Muscle layer of duodenum (tissue), 2 donors: ENCODE data around the gene ACVR1C.

ENCODE experiments used
- H3K27ac ChIP-seq: one replicate; pipeline ENCODE4 v1.7.0; 2013; ENCODE audit warnings: mild to moderate bottlenecking, low read length
- H3K27me3 ChIP-seq: one replicate; pipeline ENCODE4 v1.7.0; 2013; ENCODE audit warnings: low read depth, mild to moderate bottlenecking, control low read depth, low read length
- H3K36me3 ChIP-seq, 2 donors: one replicate each; pipeline ENCODE4 v1.7.0; 2013; ENCODE audit warnings: low read length in 2 of 2, control low read depth in 1 of 2, mild to moderate bottlenecking in 1 of 2; ENCODE audit not compliant: insufficient read depth in 2 of 2, control insufficient read depth in 1 of 2
- H3K4me1 ChIP-seq, 2 donors: one replicate each; pipeline ENCODE4 v1.7.0; 2013; ENCODE audit warnings: low read length in 2 of 2, mild to moderate bottlenecking in 2 of 2, control low read depth in 1 of 2, moderate library complexity in 1 of 2; ENCODE audit not compliant: insufficient read depth in 2 of 2, control insufficient read depth in 1 of 2
- H3K4me3 ChIP-seq, 2 donors: one replicate each; pipeline ENCODE4 v1.7.0; 2013; ENCODE audit warnings: low read length in 2 of 2, low read depth in 1 of 2, mild to moderate bottlenecking in 1 of 2
- H3K9me3 ChIP-seq, 2 donors: one replicate each; pipeline ENCODE4 v1.7.0; 2013; ENCODE audit warnings: low read length in 2 of 2, control low read depth in 1 of 2, mild to moderate bottlenecking in 1 of 2; ENCODE audit not compliant: control insufficient read depth in 1 of 2
- donor health status: healthy.

Gene ACVR1C

DNA sequence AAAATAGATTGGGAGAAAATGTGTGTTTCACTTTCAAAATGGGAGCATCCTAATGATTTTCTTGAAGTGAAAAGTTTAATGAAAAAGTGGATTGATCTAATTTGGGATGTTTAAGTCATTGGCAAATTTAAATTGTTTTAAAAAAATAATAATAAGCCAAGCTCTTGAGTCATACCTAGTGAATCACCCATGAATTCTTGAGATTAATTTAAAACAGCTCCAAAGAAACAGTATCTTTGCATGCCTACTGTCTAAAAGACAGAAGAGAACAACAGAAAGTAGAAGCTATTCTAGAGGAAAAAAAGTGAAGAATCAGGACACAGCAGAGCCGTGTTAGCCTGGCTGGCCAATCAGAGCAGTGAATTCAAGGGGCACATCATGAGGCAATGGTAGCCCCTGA lies 7.7 kb downstream of the ACVR1C start:
- Histone ChIP-seq H3K4me3 (no peak overlapping the region), H3K4me1 (no peaks in the 10 kb centered on the region), H3K9me3 (peaks cover 0 to 8% of the 10 kb centered on the region in 2 donors), H3K27me3 (no peaks in the 10 kb centered on the region), H3K36me3 (no peaks in the 10 kb centered on the region), H3K27ac (no peak overlapping the region)

DNA sequence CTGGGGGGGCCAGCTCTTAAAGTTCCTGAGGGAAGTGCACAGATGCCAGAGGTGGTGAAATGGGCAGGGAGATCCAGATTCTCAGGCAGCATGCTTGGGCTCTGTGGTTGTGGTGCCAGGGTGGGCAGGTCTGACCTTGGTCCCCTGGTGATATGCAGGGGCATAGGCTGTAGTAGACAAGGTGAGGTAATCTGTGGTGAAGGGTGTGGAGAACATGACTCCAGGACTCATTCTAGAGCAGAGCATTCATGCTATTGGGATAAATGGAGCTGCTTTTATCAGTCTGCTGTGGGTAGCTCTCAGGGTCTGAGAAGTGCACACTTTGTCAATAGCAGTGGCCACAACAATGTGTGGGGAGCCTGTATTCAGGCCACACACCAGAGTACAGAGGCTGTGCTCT lies 16.9 kb downstream of the ACVR1C start:
- Histone ChIP-seq H3K27me3 (no peaks in the 10 kb centered on the region), H3K27ac (no peak overlapping the region), H3K4me1 (no peaks in the 10 kb centered on the region), H3K9me3 (peaks cover 3 to 18% of the 10 kb centered on the region in 2 donors), H3K4me3 (no peak overlapping the region), H3K36me3 (no peaks in the 10 kb centered on the region)

DNA sequence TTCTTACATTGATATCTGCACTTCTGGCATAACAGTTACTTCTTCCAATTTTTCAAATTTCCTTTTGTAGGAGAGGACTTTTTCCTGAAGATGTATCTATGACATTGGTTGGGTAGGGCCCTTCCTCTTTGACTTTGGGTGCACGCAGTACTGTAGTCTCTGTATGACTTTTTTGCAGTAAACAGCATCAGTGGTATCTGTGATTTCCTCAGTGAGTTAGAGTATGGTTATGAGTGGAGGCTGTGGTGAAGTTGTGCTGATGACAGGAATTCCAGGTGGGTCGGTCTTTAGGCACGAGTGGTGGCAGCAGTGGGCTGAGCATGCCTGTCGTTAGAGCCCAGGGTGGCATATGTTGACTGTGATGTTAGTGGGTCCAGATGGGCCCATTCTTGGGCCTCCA lies 17.6 kb downstream of the ACVR1C start:
- no peaks in the 10 kb centered on the region for H3K27me3 ChIP-seq
- H3K36me3 ChIP-seq, result no peaks in the 10 kb centered on the region
- H3K9me3 ChIP-seq, result peaks cover 3 to 18% of the 10 kb centered on the region in 2 donors
- no peaks in the 10 kb centered on the region for H3K4me1 ChIP-seq
- H3K4me3 ChIP-seq, result no peak overlapping the region
- H3K27ac ChIP-seq, result no peak overlapping the region

DNA sequence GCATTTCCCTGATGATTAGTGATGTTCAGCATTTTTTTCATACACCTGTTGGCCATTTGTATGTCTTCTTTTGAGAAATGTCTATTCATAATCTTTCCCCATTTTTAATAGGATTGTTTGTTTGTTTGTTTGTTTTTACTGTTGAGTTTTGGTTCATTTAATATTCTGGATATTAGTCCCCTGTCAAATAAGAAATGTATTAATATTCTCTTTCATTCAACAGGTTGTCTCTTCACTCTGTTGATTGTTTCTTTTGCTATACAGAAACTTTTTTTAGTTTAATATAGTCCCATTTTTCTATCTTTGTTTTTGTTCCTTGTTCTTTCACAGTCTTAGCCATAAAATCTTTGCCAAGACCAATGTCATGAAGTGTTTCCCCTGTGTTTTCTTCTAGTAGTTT lies 22.1 kb downstream of the ACVR1C start:
- Histone ChIP-seq H3K36me3 (no peaks in the 10 kb centered on the region), H3K27me3 (no peaks in the 10 kb centered on the region), H3K4me3 (no peak overlapping the region), H3K9me3 (peaks cover 0 to 12% of the 10 kb centered on the region in 2 donors), H3K27ac (no peak overlapping the region), H3K4me1 (no peaks in the 10 kb centered on the region)

DNA sequence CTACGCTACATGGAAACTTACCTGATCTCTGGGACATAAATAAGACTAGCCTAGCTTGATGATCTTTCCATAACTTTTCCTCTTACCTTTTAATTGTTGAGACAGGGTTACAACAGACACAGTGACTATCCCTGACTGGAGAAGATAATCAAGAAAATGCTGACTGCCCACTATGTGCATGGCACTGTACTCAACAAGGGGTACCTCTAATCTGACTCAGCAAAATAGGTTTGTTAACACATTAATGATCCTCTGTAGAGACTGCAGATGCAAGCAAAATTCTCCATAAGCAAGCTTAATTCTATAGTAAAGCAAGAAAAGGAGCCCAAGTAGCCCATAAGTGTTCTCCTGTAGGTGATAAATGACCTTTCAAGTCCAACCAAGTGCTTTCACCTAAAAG lies 25.5 kb downstream of the ACVR1C start:
- Histone ChIP-seq H3K27me3 (no peaks in the 10 kb centered on the region), H3K9me3 (no peaks in the 10 kb centered on the region), H3K27ac (no peak overlapping the region), H3K4me1 (no peaks in the 10 kb centered on the region), H3K36me3 (no peaks in the 10 kb centered on the region), H3K4me3 (no peak overlapping the region)

DNA sequence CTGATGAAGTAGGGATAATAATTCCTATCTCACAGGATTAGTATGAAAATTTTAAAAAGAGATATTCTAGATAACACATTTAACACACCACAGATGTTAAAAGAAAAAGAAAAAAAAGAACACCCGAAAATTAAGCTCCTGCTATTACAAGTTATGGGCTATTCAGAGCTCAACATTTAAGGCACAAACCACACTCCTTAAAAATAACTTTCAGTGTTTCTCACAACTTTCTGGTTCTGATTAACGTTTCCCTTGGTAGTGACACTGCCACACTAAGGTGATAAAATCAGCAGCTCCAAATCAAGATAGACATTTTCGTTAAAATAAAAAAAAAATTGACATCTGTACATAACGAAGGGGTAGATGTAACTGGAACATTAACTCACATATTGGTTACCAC lies 26.9 kb downstream of the ACVR1C start:
- no peaks in the 10 kb centered on the region for H3K36me3 ChIP-seq
- no peak overlapping the region for H3K27ac ChIP-seq
- H3K9me3 ChIP-seq, result no peaks in the 10 kb centered on the region
- peaks cover 0 to 4% of the 10 kb centered on the region in 2 donors for H3K4me1 ChIP-seq
- H3K27me3 ChIP-seq, result no peaks in the 10 kb centered on the region
- H3K4me3 ChIP-seq, result no peak overlapping the region

DNA sequence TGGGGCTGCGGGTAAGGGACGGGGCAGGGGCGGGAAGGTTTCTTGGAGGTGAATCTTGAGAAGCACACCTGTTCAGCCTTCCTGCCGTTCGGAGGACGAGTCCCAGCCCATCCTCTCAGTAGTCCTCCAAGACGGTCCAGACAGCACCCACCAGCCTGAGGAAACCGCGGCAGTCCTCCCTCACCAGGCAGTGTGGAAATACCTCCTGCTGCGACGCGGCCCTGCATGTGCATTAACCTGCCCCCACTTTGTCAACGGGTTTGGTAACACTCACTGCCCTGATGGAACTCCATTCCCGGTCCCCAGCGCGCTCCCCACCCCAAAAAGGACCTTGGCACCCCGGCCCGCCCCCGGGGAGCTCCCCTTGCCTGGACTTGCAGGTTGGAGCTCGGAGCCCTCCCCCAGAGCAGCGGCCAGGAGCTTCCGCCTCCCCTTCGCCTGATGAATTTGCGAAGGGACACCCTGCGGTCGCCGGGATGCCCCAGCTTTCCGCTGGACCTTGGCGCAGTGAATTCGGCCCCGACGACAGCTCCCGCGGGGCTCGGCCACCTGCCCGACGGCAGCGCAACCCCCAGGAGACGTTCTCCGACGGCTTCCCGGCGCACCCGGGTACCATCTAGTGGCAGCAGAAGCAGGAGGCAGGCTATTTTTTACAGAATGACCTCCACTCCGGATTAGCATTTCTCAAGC lies 31.5 kb downstream of the ACVR1C start:
- Histone ChIP-seq H3K36me3 (no peaks in the 10 kb centered on the region), H3K27me3 (no peaks in the 10 kb centered on the region), H3K4me1 (peaks cover 0 to 4% of the 10 kb centered on the region in 2 donors), H3K4me3 (peak overlapping the region in 1 of 2 donors; percentile 38), H3K9me3 (no peaks in the 10 kb centered on the region), H3K27ac (no peak overlapping the region)

DNA sequence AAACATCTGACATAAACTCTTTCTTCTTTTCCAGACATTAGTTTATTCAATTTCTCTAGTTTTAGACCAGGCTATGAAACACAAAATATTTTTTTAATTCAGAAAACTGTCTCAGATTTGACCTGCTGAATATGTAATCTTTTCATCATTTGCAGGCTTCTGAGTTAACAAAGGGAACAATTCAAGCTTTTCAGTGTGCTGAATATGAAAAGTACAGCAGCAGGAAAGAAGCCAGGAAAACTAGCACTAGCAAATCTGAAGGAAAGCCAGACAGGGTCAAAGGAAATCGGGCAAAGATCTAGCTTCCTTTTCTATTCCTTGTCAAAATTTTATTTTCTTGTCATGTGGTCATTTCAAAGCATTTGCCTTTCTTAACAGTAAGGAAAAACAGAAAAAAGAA lies 35.3 kb downstream of the ACVR1C start:
- H3K9me3 ChIP-seq, result no peaks in the 10 kb centered on the region
- no peak overlapping the region for H3K4me3 ChIP-seq
- H3K4me1 ChIP-seq, result peaks cover 0 to 4% of the 10 kb centered on the region in 2 donors
- H3K27ac ChIP-seq, result no peak overlapping the region
- H3K36me3 ChIP-seq, result no peaks in the 10 kb centered on the region
- no peaks in the 10 kb centered on the region for H3K27me3 ChIP-seq

DNA sequence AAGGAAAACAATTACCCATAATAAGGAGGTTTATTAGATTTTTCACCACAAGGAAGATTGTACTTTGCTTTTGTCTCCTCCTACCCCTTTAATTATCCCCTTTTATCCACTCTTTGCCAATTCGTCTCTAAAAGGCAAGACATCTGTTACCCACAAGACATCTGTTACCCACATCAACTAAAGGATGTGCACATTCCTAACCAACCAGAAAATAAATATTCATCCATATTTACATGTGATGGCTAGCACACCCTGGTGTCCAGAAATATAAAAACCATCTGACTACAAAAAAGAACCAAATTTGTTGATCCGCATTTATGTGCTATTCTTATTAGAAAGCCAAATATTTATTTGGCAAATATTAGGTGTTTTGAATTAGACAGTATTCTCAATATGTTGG lies 35.7 kb downstream of the ACVR1C start:
- H3K36me3 ChIP-seq, result no peaks in the 10 kb centered on the region
- H3K4me3 ChIP-seq, result no peak overlapping the region
- H3K27ac ChIP-seq, result no peak overlapping the region
- H3K27me3 ChIP-seq, result no peaks in the 10 kb centered on the region
- H3K9me3 ChIP-seq, result no peaks in the 10 kb centered on the region
- peaks cover 0 to 4% of the 10 kb centered on the region in 2 donors for H3K4me1 ChIP-seq

DNA sequence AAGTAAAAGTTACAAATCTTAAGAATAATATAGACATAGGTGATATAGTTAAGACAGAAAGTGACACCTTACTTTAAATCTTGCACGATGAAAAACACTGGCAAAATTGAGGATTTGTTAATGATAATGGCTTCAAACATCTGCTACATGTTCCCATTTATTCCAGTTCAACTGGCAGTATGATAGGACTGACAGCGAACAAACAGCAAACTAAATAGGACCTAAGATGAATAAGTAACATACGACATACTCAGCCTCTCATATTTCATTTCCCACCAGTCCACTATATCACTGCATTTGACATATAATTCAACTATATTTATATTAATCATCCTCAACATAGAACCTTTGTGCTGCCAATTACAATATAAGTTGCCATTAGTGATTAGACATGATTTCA lies 36.3 kb downstream of the ACVR1C start:
- H3K4me1 ChIP-seq, result peaks cover 0 to 3% of the 10 kb centered on the region in 2 donors
- H3K4me3 ChIP-seq, result no peak overlapping the region
- no peaks in the 10 kb centered on the region for H3K9me3 ChIP-seq
- no peaks in the 10 kb centered on the region for H3K36me3 ChIP-seq
- no peak overlapping the region for H3K27ac ChIP-seq
- H3K27me3 ChIP-seq, result no peaks in the 10 kb centered on the region

DNA sequence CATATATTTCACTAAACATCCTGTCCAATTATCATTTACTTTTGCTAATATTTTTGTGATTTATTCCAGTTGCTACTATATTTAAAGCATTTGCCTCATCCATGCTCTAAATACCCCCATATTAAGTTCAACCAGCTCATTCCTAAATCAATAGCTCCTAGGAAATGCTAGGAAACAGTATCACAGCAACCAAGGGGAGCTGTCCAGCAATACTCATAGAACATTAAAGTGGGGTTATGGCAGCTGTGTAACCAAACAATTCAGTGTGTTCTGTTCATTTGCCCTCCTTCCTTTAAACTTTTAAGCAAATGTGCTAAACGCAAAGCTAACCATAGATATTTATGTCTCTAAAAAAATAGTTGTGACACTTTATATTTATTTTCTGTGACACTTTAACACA lies 41.1 kb downstream of the ACVR1C start:
- H3K9me3 ChIP-seq, result no peaks in the 10 kb centered on the region
- no peaks in the 10 kb centered on the region for H3K36me3 ChIP-seq
- no peak overlapping the region for H3K4me3 ChIP-seq
- no peaks in the 10 kb centered on the region for H3K27me3 ChIP-seq
- H3K27ac ChIP-seq, result no peak overlapping the region
- H3K4me1 ChIP-seq, result no peaks in the 10 kb centered on the region

DNA sequence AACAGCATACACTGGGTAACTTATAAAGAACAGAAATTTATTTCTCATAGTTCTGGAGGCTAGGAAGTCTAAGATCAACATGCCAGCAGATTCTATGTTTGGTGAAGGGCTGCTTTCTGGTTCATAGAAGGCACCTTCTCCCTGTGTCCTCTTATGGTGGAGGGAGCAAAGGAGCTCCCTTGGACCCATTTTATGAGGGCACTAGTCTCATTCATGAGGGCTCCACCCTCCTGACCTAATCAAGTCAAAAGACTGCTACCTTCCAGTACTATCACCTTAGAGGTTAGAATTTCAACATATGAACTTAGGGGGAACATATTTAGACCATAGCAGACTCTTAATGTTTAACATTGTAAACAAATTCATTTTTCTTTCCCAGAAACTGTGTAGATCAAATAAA lies 54.5 kb downstream of the ACVR1C start:
- no peak overlapping the region for H3K4me3 ChIP-seq
- no peaks in the 10 kb centered on the region for H3K36me3 ChIP-seq
- H3K27ac ChIP-seq, result no peak overlapping the region
- H3K27me3 ChIP-seq, result no peaks in the 10 kb centered on the region
- no peaks in the 10 kb centered on the region for H3K9me3 ChIP-seq
- H3K4me1 ChIP-seq, result no peaks in the 10 kb centered on the region
